ENCODE measurements around the gene PKD2L2.
"Not testable (repeated sequence)": the region's sequence is repeated elsewhere in the genome, so short reads cannot be mapped to it uniquely, and the experiment has no call there.

PKD2L2 gene

DNA sequence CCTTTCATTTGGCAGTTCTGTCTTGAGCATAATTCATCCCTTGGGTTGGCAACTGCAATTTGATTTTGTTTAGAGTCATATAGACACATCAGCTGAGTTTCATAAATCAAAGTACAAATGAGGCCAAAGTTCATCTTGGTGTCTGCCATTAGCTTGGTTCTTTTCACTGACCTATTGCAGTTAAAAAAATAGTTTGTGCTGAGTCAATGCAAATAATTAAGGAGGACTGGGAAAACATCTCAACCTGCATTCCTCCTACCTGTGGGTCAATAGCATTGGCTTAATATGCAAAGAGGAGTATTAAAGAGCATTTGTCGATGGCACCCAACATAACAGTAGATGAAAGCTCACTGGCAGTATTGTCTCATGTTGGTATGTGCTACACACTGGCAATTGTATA is 1.6 kb downstream of the PKD2L2 start:
- DNase-seq = no peak

DNA sequence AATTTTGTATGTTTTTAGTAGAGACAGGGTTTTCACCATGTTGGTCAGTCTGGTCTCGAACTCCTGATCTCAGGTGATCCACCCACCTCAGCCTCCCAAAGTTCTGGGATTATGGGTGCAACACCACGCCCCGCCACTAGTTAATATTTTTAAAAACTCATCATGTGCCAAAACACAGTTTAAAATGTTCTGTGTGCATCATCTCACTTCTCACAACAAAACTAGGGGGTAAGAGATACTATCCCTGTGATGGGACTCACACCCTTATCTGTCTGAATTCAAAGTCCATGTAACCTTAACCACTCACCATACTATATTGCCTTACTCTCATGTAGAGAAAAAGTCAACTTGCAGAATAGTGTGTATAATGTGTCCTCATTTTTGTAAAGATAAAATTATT is 2.6 kb downstream of the PKD2L2 start:
- DNase-seq = no peak

DNA sequence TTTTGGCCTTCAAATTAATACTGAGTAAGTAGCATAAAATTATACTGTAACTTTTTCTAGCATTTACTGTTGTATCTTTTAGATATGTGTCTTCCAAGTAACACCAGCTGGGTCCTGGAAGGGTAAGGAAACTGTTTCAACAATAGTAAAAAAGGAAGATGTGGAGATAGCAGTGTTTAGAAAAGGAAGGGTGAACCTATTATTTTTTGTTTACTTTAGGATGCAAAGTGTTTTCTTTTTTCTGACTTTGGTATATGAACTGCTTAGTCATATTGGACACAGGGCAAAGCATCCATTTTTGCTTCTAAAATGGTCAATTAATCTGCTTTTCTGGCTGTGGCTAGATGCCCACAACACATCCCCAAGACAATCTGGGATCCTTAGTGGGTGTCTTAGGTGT is 5.3 kb downstream of the PKD2L2 start:
- DNase-seq = no peak

DNA sequence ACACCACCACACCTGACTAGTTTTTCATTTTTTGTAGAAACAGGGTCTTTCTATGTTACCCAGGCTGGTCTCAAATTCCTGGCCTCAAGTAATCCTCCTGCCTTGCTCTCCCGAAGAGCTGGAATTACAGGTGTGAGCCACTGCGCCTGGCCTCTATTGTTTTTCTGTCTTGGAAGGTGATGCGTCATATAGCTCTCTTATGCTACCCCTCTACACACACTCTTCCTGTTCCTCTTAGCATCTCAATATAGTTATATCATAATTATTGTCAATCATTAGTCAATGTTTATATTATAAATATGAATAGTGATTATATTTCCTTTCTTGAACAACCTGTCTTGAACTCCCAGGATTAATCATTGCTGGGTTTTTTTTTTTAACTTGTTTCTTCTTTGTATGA is 7.3 kb downstream of the PKD2L2 start:
- DNase-seq = no peak

DNA sequence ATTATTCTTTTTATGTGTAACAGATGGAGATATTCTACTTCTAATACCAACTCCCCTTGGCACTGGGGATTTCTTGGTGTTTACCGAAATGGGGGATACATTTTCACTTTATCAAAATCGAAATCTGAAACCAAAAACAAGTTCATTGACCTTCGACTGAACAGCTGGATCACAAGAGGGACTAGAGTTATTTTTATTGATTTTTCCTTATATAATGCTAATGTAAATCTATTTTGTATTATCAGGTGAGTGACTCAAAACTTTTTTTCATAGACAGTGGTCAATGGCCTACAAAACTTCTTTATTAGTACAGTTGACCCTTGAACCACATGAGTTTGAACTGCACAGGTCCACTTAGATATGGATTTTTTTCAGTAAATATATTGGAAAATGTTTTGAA is 10.2 kb downstream of the PKD2L2 start:
- no peak for DNase-seq

DNA sequence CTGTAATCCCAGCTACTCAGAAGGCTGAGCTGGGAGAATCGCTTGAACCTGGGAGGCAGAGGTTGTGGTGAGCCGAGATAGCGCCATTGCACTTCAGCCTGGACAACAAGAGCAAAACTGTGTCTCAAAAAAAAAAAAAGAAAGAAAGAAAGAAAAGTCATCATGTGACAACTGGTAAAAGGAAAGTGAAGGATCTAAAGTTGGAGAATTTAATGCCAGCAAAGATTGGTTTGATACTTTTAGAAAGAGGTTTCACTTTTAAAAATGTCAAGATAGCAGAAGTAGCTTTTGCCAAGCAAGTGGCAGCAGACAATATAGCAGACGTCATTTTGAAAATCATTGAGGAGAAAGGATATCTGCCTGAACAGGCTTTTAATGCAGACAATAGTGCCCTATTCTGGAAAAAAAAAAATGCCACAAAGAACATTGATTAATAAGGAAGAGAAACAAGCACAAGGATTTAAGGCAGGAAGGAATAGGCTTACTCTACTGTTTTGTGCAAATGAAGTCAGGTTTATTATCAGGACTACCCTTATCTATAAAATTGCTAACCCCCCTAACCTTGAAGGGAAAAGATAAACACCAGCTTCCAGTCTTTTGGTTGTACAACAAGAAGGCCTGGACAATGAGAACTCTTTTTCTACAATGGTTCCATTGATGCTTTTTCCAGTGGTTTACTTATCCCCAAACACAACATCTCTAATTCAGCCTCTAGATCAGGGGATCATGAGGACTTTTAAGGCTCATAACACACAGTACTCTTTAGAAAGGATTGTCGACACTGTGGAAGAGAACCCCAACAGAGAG is 12.0 kb downstream of the PKD2L2 start:
- DNase-seq = no peak

DNA sequence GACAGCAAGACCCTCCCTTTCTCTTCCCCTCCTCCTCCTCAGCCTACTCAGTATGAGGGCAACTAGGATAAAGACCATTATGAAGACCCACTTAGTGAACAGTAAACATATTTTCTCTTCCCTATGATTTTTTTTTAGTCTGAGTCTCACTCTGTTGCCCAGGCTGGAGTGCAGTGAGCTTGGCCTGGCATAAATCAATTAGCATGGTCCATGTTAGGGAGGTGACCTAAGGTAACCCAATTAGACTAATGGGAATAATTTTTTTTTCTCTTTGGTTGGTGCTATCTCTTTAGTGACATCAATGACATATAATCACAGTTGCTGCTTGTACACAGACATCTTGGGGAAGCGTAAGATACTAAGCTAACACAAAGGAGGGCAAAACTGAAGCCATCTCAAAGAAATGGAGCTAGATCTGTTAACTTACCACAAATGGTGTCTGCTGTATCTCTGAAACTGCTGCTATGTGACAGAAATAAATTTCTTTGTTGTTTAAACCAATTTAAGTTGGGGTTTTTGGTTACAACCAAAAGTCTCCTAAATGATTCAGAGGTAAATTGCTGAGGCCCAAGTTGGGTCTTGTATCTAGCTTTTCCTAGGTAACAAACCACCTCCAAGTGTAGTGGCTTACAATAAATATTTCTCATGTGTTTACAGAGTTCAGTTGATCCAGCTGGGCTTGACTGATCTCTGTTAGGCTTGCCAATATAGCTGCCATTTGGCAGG is 13.3 kb downstream of the PKD2L2 start:
- no peak for DNase-seq

DNA sequence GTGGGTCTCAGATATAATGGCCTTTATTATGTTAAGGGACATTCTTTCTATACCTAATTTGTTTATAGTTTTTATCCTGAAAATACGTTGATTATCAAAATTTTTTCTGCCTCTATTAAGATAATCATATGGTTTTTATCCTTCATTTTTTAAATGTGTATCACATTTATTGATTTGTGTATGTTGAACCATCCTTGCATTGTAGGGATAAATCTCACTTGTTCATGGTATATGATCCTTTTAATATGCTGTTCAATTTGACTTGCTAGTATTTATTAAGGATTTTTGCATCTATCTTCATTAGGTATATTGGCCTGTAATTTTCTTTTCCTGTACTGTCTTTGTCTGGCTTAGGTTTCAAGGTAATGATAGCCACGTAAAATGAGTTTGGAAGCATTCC is 25.5 kb downstream of the PKD2L2 start:
- no peak for DNase-seq

DNA sequence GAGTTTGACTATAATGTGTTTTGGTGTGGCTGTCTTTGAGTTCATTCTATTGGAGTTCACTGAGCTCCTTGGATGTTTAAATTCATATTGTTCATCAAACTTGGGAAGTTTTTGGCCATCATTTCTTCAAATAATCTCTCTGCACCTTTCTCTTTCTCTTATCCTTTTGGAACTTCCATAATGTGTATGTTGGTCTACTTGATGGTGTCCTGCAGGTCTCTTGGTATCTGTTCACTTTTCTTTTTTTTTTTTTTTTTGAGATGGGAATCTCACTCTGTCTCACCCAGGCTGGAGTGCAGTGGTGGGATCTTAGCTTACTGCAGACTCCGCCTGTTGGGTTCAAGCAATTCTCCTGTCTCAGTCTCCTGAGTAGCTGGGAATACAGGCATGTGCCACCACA is 27.7 kb downstream of the PKD2L2 start:
- DNase-seq = no peak

DNA sequence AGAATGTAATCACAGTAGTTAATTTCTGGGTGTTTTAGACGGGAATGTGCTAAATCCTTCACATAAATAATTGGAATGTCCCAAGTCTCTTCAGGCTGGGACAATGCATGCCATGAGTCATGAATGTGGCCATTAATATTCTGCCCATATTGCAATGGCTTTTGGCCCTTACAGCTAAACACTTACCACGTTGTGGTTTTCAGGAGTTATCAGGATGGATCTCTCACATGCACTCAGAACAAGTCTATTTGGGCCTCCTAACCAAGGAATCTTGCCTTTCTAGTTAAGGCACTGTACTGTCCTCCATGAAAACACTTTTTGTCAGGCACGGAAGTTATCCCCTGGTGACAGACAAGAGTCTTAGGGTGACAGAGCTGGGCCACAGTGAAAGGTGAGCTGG is 32.7 kb downstream of the PKD2L2 start:
- no peak for DNase-seq

DNA sequence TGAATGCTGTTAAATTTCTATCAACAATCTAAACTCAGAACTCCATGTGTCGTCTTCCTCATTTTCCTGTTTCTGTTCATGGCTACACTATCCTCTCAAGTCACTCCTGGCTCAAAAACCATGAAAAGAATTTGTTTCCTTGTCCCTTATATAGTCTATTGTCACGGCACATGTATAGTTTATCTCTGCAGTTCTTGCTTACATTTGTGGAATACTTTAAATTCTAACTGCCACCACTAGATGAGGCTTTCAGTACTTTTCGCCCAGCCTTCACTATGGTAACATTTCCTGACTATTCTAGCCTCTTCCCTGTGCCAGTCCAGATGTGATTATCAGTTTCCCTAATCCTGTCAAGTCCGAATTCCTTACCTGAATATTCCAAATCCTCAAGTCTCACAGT is 34.6 kb downstream of the PKD2L2 start:
- DNase-seq = no peak

DNA sequence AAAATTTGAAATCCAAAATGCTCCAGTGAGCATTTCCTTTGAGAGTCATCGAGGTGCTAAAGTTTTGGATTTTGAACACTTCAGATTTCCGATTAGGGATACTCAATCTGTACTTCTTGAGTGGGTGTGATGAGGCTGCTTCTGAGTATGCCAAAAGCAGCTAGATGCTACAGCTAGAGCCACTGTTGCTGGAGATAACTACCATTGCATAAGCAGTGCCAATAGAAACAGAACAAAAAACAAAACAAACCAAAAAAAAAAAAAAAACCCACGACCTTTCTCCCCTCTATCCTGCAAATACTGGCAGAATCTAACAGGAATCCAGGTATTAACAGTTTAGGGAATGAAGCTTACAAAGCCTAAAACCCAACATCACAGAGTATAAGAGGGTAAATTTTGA is 43.5 kb downstream of the PKD2L2 start:
- no peak for DNase-seq

DNA sequence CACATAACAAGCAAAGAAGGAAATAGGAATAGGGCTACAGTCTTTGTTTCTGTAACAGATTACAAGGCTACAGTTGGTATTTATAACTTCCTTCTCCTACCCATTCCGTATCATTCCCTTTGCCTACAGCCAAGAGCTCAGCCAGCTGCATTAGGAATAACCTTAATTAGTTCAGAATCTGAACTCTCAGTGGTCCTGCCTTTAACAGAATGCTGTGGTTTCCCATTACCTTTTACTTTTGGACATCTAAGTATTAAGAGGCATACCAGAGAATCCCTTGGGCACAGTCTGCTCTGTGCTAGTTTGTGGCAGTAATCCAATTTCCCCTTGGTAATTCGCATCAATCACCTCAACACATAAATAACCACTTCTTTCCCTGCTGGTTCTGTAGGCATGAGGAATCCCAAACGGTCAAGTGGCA is 44.2 kb downstream of the PKD2L2 start:
- peak; percentile 2 for DNase-seq

DNA sequence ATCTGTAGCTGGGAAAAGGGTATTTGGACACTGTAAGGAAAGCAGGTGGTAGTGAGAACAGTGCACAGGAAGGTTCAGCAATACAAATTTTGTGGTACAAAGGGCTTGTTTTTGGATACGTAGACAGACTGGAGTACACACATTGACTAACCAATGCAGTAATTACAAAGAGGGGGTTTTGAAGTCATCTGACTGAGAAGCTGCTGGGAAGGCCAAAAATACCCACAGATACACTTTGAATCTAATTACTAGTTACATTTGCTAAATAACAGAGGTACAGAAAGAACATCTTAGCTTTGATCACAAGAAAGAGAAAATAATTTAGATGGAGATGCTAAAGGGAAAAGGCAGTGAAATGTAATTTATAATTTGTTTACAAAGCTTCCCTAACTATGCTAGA is 45.9 kb downstream of the PKD2L2 start:
- no peak for DNase-seq

DNA sequence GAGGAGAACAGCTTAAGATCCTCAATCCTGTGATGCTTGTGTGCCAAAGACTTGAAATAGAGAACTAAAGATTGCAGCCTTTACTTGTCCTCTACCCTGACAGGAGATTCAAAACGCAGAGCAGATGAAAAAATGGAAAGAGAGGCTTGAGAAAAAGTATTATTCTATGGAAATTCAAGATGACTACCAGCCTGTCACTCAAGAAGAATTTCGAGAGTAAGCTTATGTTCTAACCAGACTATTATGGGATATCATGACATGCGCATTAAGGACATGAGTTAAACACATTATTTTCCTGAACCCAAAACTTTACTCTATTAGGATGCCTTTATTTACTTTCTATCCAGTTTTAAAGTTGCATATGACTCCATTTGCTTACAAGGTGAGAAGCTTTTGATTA is 46.4 kb downstream of the PKD2L2 start:
- no peak for DNase-seq

DNA sequence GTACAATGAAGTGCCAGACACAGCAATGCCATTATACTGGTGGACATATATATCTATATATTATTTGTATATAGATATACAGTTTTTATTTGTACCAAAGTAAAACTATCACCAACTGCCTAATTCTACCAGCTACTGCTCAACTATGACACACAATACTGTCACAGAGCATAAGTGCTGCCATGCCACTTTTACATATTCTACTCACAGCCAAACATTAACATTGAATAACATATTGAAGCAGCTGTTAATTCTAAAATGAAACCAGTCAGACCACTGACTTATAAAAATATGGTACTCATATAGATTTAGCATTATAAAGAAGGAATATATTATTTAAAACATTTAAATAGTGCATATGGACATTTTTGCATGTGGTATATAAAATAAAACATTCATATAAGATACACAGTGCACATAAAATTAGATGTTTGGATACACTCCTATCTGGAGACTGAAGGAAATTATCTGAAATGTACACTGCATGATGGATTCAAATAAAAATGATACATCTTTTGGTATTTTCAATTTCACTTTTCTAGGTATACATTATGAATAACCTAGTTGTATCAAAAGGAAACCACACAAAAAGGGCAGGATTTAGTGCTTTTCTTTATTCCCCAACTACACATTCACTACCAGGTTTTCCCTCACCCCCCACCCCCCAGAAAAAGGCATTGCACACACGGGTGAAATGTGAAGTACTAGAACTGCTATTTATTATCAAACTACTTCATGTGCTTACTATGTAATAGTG is 48.9 kb downstream of the PKD2L2 start:
- no peak for DNase-seq

DNA sequence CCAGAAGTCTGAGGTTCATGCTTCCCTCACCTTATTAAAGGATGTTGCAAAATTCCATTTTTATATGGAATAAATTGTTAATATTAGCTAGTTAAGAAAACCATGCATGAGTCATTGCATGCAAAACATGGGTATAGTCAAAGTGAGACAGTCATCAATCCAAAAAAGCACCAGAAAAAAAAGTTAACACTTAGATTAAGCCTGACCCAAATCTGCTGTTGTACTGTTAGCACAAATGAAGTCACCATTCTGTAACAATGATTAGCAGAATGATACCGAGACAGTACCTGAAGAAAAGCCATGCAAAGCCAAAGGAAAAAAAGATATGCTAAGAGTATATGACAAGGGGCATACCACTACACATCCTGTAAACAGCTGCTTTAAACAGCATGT is 49.5 kb downstream of the PKD2L2 start:
- DNase-seq = no peak

DNA sequence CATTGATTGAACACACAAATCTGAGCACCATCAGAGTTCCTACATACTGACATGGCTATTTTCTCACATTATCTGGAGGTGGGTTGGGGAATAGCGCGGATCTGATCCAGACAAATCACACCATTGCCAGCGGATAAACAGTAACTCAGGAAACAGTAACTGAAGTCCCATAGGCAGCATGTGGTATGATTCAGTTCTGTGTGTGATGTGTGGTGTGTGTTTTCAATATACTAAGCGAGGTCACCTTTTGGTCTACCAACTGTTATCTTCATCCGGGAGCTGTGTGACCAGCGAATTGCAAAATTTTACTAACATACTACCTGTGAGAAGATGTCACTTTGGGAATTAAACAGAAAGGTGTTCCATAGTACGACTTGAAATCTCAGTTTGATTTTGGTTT is 50.1 kb downstream of the PKD2L2 start:
- DNase-seq = no peak

DNA sequence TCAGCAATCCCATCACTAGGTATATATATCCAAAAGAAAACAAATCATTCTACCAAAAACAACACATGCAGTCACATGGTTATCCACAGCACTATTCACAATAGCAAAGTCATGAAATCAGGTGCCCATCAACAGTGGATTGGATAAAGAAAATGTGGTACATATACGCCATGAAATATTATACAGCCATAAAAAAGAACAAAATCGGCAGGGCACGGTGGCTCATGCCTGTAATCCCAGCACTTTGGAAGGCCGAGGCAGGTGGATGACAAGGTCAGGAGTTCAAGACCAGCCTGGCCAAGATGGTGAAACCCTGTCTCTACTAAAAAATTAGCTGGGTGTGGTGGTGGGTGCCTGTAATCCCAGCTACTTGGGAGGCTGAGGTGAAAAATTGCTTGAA is 55.0 kb downstream of the PKD2L2 start:
- not testable (repeated sequence) for DNase-seq

DNA sequence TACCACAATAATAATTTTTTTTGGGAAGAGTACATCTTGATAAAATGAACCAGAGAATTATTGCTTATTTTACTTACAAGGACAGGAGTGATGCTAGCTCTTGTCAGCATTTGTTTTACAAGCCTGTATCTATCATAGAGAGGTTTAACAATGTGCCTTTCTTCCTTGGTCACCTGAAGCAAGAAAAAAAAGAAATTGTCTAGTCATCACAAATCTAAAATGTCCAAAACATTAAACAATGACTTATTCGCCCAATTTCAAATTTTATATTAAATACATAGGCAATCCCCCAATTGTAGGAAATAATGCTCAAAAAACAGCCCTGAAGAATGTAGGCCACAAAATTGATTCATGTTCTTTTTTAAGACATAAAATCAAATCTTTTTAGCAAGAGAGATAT is 56.6 kb downstream of the PKD2L2 start:
- DNase-seq = no peak

DNA sequence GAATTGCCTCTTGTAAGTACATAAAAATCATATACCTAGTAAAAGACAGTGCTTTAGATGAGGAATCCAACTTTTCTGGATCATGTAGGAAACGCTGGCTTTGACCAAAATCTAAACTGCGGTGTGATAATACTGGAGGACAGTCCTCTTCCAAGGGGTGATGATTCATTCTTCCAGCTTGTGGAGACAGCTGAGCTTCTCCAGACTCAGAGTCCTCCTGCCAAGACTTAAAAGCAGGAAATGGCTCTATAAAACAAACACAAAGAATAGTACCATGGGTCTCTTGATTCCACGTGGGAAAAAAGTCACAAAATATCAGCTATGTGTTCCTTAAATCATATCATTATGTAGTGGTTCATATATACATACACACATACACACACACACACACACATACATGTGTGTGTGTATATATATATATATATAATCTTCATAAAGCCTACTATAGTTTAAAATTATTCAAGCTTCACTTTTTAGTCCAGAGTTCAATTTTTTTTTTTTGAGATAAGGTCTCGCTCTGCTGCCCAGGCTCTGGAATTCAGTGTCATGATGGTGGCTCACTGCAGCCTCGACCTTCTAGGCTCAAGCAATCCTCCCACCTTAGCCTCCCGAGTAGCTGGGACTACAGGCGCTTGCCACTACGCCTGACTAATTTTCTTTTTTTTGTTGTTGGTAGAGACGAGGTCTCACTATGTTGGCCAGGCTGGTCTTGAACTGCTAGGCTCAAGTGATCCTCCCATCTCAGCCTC is 65.0 kb downstream of the PKD2L2 start:
- peak; percentile 56 for DNase-seq

DNA sequence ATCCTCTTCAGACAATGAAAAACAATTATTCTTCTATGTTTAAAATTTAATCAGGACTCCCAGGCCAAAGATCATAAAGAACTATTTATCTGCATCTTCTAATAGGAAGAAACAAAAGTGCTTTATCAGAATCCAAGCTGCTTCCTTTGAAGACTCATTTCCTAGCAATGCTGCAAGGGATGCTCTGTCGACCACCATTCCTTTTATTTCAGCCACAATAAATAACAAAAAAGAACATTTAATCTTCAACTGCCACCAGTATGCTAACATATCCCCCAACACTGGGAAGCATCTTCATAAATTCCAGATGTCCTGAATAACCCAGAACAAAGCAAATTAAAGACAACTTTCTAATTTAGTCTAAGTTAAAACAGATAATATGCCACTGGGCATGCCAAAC is 68.7 kb downstream of the PKD2L2 start:
- no peak for DNase-seq

DNA sequence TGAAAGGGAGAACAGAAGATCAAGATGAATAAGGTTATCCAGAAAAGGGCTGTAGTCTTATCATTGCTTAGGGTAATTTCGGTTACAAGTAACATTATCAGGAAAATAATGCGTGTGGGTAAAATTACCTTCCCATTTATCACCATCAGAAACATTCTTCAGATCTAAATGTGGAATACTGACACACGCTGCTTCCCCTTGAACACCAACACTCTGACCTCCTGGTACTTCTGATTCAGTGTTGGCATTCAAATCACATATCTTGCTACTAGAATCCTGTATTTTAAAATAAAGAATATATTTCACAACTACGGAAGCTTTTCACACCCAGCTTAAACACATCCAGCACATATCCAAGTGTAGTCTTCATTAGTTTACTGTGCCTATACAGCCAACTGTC is 70.2 kb downstream of the PKD2L2 start:
- no peak for DNase-seq

Measured in NCI-H446 treated with DMSO at 0.1 percent for 48 hours (cell line).